Measurements from ENCODE around the gene GNAQ. TPM values are rescaled to one million over a fixed set of nuclear protein-coding genes. Genes with fewer than 3 reads are reported as not detected.

The GNAQ gene
- polyA plus RNA-seq, 1 experiment: 21.4 TPM

- DNase-seq (ENCODE audit: low read depth): no peak
- ChIA-PET CTCF (no interaction called here), POLR2A (no interaction called here)
- H3K36me3 ChIP-seq (ENCODE audit: control insufficient read depth, insufficient read depth, low read length): peaks cover 2% of the 10 kb centered on the region
- H3K27me3 ChIP-seq (ENCODE audit: control insufficient read depth, insufficient read depth, low read length): no peaks in the 10 kb centered on the region
- no peak overlapping the region for H3K4me3 ChIP-seq (ENCODE audit: low read depth, low read length)
- TF ChIP-seq CTCF (IDR thresholded peaks at IDR 0.05; ENCODE audit: insufficient read depth, low read depth, low read length): no peak
Observed at GRCh38 chr9:77997611-77998284, 33.9 kb downstream of the GNAQ start.

DNA sequence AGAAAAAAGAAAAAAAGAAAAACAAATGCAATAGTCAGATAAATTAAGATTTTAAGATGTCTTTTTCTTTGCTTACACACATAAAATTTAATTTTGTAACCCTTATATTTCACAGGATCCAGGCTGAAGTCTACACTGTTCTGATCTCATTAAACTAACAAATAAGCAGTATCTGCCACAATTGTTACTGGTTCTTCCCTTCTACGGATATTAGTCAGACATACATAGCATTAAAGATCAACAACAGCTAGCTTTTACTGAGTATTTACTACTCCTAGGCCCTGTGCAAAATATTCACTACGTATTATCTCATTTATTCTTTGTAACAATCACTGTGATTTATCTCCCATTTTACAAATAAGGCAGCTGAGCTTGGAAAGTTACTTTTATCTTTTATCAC, 34.9 kb downstream of the GNAQ start:
- ChIA-PET POLR2A (no interaction called here), CTCF (no interaction called here)
- Histone ChIP-seq H3K4me3 (ENCODE audit: low read depth, low read length) (no peak overlapping the region), H3K36me3 (ENCODE audit: control insufficient read depth, insufficient read depth, low read length) (peaks cover 2% of the 10 kb centered on the region), H3K27me3 (ENCODE audit: control insufficient read depth, insufficient read depth, low read length) (no peaks in the 10 kb centered on the region)
- no peak for TF ChIP-seq CTCF (IDR thresholded peaks at IDR 0.05; ENCODE audit: insufficient read depth, low read depth, low read length)
- DNase-seq (ENCODE audit: low read depth): no peak

- H3K4me3 ChIP-seq (ENCODE audit: low read depth, low read length): no peak overlapping the region
- POLR2A ChIA-PET: no interaction called here
- CTCF ChIA-PET: interaction anchor here (0.7 kb wide), 1 partner anchor 31 kb away, joined by 4 read pairs; no protein-coding TSS in a partner anchor
- DNase-seq (ENCODE audit: low read depth): no peak
- H3K36me3 ChIP-seq (ENCODE audit: control insufficient read depth, insufficient read depth, low read length): no peaks in the 10 kb centered on the region
- no peak for TF ChIP-seq CTCF (IDR thresholded peaks at IDR 0.05; ENCODE audit: insufficient read depth, low read depth, low read length)
- no peaks in the 10 kb centered on the region for H3K27me3 ChIP-seq (ENCODE audit: control insufficient read depth, insufficient read depth, low read length)
Observed at GRCh38 chr9:77991191-77991590, 40.4 kb downstream of the GNAQ start.

DNA sequence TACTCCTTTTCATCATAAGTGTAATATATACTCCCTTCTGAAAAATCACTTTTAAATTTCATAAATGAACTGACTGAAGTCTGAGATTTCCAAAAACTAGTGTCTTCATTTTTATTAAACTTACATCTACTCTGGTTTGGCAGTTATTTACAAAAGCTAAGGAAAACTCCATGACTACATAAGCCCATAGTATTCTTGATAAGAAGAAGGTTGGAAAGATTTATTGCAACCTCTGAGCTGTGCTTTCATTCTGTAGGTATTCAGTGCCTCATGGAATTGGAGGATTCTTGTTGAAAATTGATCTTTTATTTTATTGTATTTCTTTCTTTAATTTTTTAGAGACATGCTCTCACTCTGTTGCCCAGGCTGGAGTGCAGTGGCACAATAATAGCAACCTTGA, 41.7 kb downstream of the GNAQ start:
- ChIA-PET POLR2A (no interaction called here), CTCF (interaction anchor here (0.9 to 1.3 kb wide), 2 partner anchors 9 to 13 kb away, joined by 3 read pairs; no protein-coding TSS in a partner anchor)
- H3K36me3 ChIP-seq (ENCODE audit: control insufficient read depth, insufficient read depth, low read length): no peaks in the 10 kb centered on the region
- no peak overlapping the region for H3K4me3 ChIP-seq (ENCODE audit: low read depth, low read length)
- no peaks in the 10 kb centered on the region for H3K27me3 ChIP-seq (ENCODE audit: control insufficient read depth, insufficient read depth, low read length)
- TF ChIP-seq CTCF (IDR thresholded peaks at IDR 0.05; ENCODE audit: insufficient read depth, low read depth, low read length): no peak
- no peak for DNase-seq (ENCODE audit: low read depth)

DNA sequence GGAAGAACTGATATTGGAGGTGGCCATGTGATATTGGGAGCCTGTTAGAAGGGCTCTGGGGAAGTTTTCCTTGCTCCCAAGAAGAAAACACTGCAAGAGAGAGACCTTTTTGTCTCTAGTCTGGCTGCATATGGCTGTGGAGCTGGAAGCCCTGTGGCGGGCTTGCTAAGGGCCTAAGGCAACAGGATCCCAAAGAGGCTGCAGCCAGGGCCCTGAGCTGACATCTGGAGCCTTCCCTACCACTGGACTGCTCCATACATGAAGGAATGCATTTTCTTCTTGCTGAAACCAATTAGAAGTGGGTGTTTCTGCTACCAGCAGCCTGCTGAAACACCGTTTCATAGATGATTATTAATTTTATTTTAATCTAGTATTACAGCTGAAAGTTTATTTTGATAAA, 42.2 kb downstream of the GNAQ start:
- POLR2A ChIA-PET: no interaction called here
- no peak for DNase-seq (ENCODE audit: low read depth)
- H3K36me3 ChIP-seq (ENCODE audit: control insufficient read depth, insufficient read depth, low read length): no peaks in the 10 kb centered on the region
- H3K4me3 ChIP-seq (ENCODE audit: low read depth, low read length): no peak overlapping the region
- no peak for TF ChIP-seq CTCF (IDR thresholded peaks at IDR 0.05; ENCODE audit: insufficient read depth, low read depth, low read length)
- no peaks in the 10 kb centered on the region for H3K27me3 ChIP-seq (ENCODE audit: control insufficient read depth, insufficient read depth, low read length)
- CTCF ChIA-PET: interaction anchor here (0.9 to 1.3 kb wide), 2 partner anchors 8 to 12 kb away, joined by 3 read pairs; no protein-coding TSS in a partner anchor

Measured in BJ (cell line).